GM12892 (cell line): ENCODE measurements around the gene LCE5A.

Experiments
- POLR2A ChIP-seq: IDR thresholded peaks from 2 replicates; pipeline ENCODE4 v1.6.1; 2011; ENCODE audit warnings: low read depth, low read length, control low read depth
- POLR2AphosphoS5 ChIP-seq: IDR thresholded peaks from 2 replicates; pipeline ENCODE4 v1.6.1; 2011; ENCODE audit warnings: low read depth, low read length, control low read depth
- TAF1 ChIP-seq: IDR thresholded peaks from 2 replicates; pipeline ENCODE4 v1.6.1; 2011; ENCODE audit warnings: low read depth, mild to moderate bottlenecking, control low read depth, low read length, borderline replicate concordance

- TF ChIP-seq POLR2A (no peak), POLR2AphosphoS5 (no peak), TAF1 (no peak)
Observed at GRCh38 chr1:152519851-152520250, 9.2 kb downstream of the LCE5A start.
